CD14-positive monocyte (primary cell): ENCODE data around the gene LCNL1. TPM values are rescaled to one million over a fixed set of nuclear protein-coding genes. Genes with fewer than 3 reads are reported as not detected.

Experiments used
- DNase-seq, 3 donors: peaks; one replicate each; pipeline ENCODE4 v3.0.0-alpha.2; 2011 to 2022
- H2AFZ ChIP-seq: 2 replicates; pipeline ENCODE4 v1.6.0; 2012; ENCODE audit warnings: mild to moderate bottlenecking, low read depth, low read length, inconsistent platforms; ENCODE audit not compliant: insufficient read depth, poor library complexity, severe bottlenecking
- H3K27ac ChIP-seq, 2 donors: 1 replicate in 1 of 2; 2 replicates in 1 of 2; pipeline ENCODE4 v1.5.1; 2012 to 2013; ENCODE audit warnings: low read length in 2 of 2, control low read depth in 1 of 2, inconsistent platforms in 1 of 2, low read depth in 1 of 2, mild to moderate bottlenecking in 1 of 2
- H3K27me3 ChIP-seq, 2 donors: one replicate each; pipeline versions ENCODE4 v1.6.0 to v1.6.1; 2011 to 2013; ENCODE audit warnings: low read length in 2 of 2; ENCODE audit not compliant: control insufficient read depth in 2 of 2, insufficient read depth in 2 of 2
- H3K36me3 ChIP-seq, 2 donors: replicated peaks in 1 of 2; 1 replicate in 1 of 2; 2 replicates in 1 of 2; pipeline versions ENCODE4 v1.5.1 to v1.6.1; 2012 to 2013; ENCODE audit warnings: low read length in 2 of 2, control low read depth in 1 of 2, inconsistent platforms in 1 of 2, mild to moderate bottlenecking in 1 of 2; ENCODE audit not compliant: insufficient read depth in 2 of 2, control insufficient read depth in 1 of 2
- H3K4me1 ChIP-seq, 2 donors: 1 replicate in 1 of 2; 2 replicates in 1 of 2; pipeline versions ENCODE4 v1.5.1 to v1.6.1; 2012 to 2013; ENCODE audit warnings: low read length in 2 of 2, control low read depth in 1 of 2, inconsistent platforms in 1 of 2, mild to moderate bottlenecking in 1 of 2, moderate library complexity in 1 of 2; ENCODE audit not compliant: insufficient read depth in 2 of 2, control insufficient read depth in 1 of 2
- H3K4me2 ChIP-seq: replicated peaks from 2 replicates; pipeline ENCODE3; 2012; ENCODE audit warnings: low read length, moderate library complexity, mild to moderate bottlenecking; ENCODE audit not compliant: poor library complexity, severe bottlenecking; ENCODE audit errors: extremely low read depth
- H3K4me3 ChIP-seq, 3 experiments: fragments of 200-600 bp in 1 of 3; sonication (generic) in 1 of 3; replicated peaks in 1 of 3; 1 replicate in 2 of 3; 2 replicates in 1 of 3; pipeline ENCODE4 v1.5.1; 2011 to 2013; ENCODE audit warnings: low read length in 3 of 3, mild to moderate bottlenecking in 3 of 3, control low read depth in 2 of 3, low read depth in 2 of 3, inconsistent platforms in 1 of 3, moderate library complexity in 1 of 3
- H3K79me2 ChIP-seq: 2 replicates; pipeline ENCODE4 v1.6.0; 2012; ENCODE audit warnings: mild to moderate bottlenecking, control low read depth, inconsistent platforms, low read length, moderate library complexity; ENCODE audit not compliant: insufficient read depth
- H3K9ac ChIP-seq: 2 replicates; pipeline ENCODE4 v1.6.0; 2017; ENCODE audit warnings: low read length, mild to moderate bottlenecking; ENCODE audit not compliant: insufficient read depth, poor library complexity, severe bottlenecking
- H3K9me3 ChIP-seq, 2 donors: replicated peaks in 1 of 2; 1 replicate in 1 of 2; 2 replicates in 1 of 2; pipeline versions ENCODE4 v1.5.1 to v1.6.1; 2012 to 2013; ENCODE audit warnings: low read length in 2 of 2, control low read depth in 1 of 2; ENCODE audit not compliant: control insufficient read depth in 1 of 2, insufficient read depth in 1 of 2
- H4K20me1 ChIP-seq: 2 replicates; pipeline ENCODE4 v1.6.0; 2012; ENCODE audit warnings: mild to moderate bottlenecking, low read length, control low read depth, moderate library complexity; ENCODE audit not compliant: insufficient read depth
- H3K27ac Mint-ChIP-seq, 7 donors: one replicate each; pipeline ENCODE4 v1.8.0; 2020; ENCODE audit warnings: mild to moderate bottlenecking in 7 of 7, mixed read lengths in 7 of 7, moderate library complexity in 6 of 7, inconsistent platforms in 2 of 7
- H3K27me3 Mint-ChIP-seq, 3 donors: one replicate each; pipeline ENCODE4 v1.8.0; 2021 to 2022; ENCODE audit warnings: low read depth in 3 of 3, mild to moderate bottlenecking in 3 of 3, mixed read lengths in 3 of 3, moderate library complexity in 3 of 3, inconsistent platforms in 1 of 3
- H3K36me3 Mint-ChIP-seq, 2 donors: one replicate each; pipeline ENCODE4 v1.8.0; 2020; ENCODE audit warnings: mixed read lengths in 2 of 2, inconsistent platforms in 1 of 2, mild to moderate bottlenecking in 1 of 2
- H3K4me1 Mint-ChIP-seq: one replicate; pipeline ENCODE4 v1.8.0; 2020; ENCODE audit warnings: mild to moderate bottlenecking, mixed read lengths
- H3K4me3 Mint-ChIP-seq, 2 donors: one replicate each; pipeline ENCODE4 v1.8.0; 2020; ENCODE audit warnings: mild to moderate bottlenecking in 2 of 2, mixed read lengths in 2 of 2, moderate library complexity in 1 of 2
- H3K9me3 Mint-ChIP-seq, 7 donors: one replicate each; pipeline ENCODE4 v1.8.0; 2020 to 2022; ENCODE audit warnings: mixed read lengths in 7 of 7, mild to moderate bottlenecking in 6 of 7, moderate library complexity in 6 of 7, inconsistent platforms in 2 of 7
- WGBS: methylation state at CpG from one replicate; pipeline ENCODE4 v1.1.5; 2013; ENCODE audit warnings: missing lambda C conversion rate; ENCODE audit not compliant: insufficient coverage; 5-methylcytosine and 5-hydroxymethylcytosine counted together
- intact Hi-C, 2 donors: fragments of 100-400 bp; cut with micrococcal nuclease; formaldehyde crosslinking; loops; one replicate each; pipeline versions ENCODE4 v1.15.0 to v1.15.1; 2023
- polyA plus RNA-seq, 3 donors: library from polyadenylated mRNA; depleted of rRNA in 1 of 3; unstranded in 2 of 3; stranded (reverse) in 1 of 3; fragments of 300-500 nt in 2 of 3; fragments of >200 nt in 1 of 3; fragmentation: Illumina TruSeq in 2 of 3; gene quantifications; 1 replicate in 2 of 3; 2 replicates in 1 of 3; pipeline ENCODE4 v1.2.3, GENCODE V29; 2012 to 2021
- TF ChIP-seq, protein P1 (sequence below): fragments of 200-600 bp; IDR thresholded peaks from one replicate; pipeline ENCODE4 v1.8.0; 2022; ENCODE audit warnings: antibody characterized with exemption, mild to moderate bottlenecking

LCNL1 gene
- polyA plus RNA-seq, 3 donors = 0.04 TPM; not detected in 2

DNA sequence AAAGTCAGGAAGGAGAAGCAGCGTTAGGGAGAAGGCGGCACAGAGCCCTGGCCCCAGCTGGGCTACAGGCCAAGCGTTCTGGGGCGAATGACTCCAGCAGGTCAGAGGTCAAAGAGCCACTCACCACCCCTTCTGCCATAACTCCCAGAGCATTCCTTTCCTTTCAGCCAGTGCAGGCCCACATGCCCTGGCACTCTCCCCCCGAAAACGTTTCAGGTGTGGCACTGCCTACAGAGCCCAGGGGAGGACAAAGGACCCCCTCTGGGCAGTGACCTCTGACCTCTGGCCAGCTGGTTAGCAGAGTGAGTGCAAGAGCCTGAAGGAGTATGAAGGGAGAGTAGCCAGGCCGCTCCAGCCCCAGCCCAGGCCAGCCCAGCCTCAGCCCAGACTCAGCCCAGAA lies 40.4 kb downstream of the LCNL1 start:
- peaks cover 0 to 2% of the 10 kb centered on the region in 2 donors for H3K36me3 Mint-ChIP-seq
- intact Hi-C loops = no loop called here
- Histone ChIP-seq H3K4me3 (no peak overlapping the region), H3K9ac (no peak overlapping the region), H3K4me1 (peaks cover 9 to 20% of the 10 kb centered on the region in 2 donors), H3K79me2 (no peaks in the 10 kb centered on the region), H4K20me1 (no peaks in the 10 kb centered on the region), H3K27ac (no peak overlapping the region), H3K4me2 (no peak overlapping the region), H2AFZ (no peak overlapping the region), H3K36me3 (no peaks in the 10 kb centered on the region), H3K27me3 (no peaks in the 10 kb centered on the region), H3K9me3 (no peaks in the 10 kb centered on the region)
- no peak overlapping the region for H3K4me3 Mint-ChIP-seq
- peaks cover 10% of the 10 kb centered on the region for H3K4me1 Mint-ChIP-seq
- TF ChIP-seq, protein P1, sequence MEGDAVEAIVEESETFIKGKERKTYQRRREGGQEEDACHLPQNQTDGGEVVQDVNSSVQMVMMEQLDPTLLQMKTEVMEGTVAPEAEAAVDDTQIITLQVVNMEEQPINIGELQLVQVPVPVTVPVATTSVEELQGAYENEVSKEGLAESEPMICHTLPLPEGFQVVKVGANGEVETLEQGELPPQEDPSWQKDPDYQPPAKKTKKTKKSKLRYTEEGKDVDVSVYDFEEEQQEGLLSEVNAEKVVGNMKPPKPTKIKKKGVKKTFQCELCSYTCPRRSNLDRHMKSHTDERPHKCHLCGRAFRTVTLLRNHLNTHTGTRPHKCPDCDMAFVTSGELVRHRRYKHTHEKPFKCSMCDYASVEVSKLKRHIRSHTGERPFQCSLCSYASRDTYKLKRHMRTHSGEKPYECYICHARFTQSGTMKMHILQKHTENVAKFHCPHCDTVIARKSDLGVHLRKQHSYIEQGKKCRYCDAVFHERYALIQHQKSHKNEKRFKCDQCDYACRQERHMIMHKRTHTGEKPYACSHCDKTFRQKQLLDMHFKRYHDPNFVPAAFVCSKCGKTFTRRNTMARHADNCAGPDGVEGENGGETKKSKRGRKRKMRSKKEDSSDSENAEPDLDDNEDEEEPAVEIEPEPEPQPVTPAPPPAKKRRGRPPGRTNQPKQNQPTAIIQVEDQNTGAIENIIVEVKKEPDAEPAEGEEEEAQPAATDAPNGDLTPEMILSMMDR = no peak
- DNase-seq = no peak
- 93% methylated on average over 7 of the region's 7 CpGs for WGBS
- peaks cover 4 to 7% (median 7%) of the 10 kb centered on the region in 3 donors for H3K27me3 Mint-ChIP-seq
- H3K9me3 Mint-ChIP-seq = peaks cover 0 to 5% (median 2%) of the 10 kb centered on the region in 7 donors
- H3K27ac Mint-ChIP-seq = no peak overlapping the region

DNA sequence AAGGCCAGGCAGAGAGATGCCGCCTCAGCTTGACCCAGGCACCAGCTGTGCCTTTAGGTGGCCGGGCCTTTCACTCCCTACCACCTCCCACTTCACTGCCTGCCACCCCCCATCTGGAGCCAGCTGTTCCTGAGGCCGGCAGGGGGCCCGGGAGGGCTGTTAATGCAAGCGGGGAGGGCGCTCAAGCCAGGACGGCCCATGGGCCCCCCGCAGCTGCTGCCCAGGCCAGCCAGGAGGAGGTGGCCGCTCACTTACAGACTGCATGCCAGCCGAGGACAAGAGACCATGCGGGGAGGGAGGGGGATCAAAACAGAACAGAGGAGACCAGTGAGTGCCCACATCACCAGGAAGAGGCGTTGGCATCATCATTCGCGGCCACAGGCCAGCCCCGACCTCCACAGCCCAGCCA lies 40.8 kb downstream of the LCNL1 start:
- Histone ChIP-seq H3K4me2 (no peak overlapping the region), H3K9ac (no peak overlapping the region), H3K9me3 (no peaks in the 10 kb centered on the region), H3K27me3 (no peaks in the 10 kb centered on the region), H2AFZ (no peak overlapping the region), H3K36me3 (no peaks in the 10 kb centered on the region), H3K79me2 (peaks cover 2% of the 10 kb centered on the region), H3K4me1 (peaks cover 11 to 24% of the 10 kb centered on the region in 2 donors), H3K27ac (no peak overlapping the region), H3K4me3 (no peak overlapping the region), H4K20me1 (peaks cover 2% of the 10 kb centered on the region)
- Mint-ChIP-seq H3K27me3 (peaks cover 4 to 7% (median 7%) of the 10 kb centered on the region in 3 donors), H3K4me3 (no peak overlapping the region), H3K4me1 (peaks cover 11% of the 10 kb centered on the region), H3K27ac (no peak overlapping the region), H3K36me3 (peaks cover 0 to 2% of the 10 kb centered on the region in 2 donors), H3K9me3 (peaks cover 0 to 5% (median 2%) of the 10 kb centered on the region in 7 donors)
- 85% methylated on average over 11 of the region's 15 CpGs for WGBS
- intact Hi-C loops = no loop called here
- TF ChIP-seq, protein P1 = no peak
- DNase-seq = no peak
